Muscle of leg (tissue), 11 donors: ENCODE results near the gene DIRAS1. TPM values are rescaled to one million over a fixed set of nuclear protein-coding genes. Genes with fewer than 3 reads are reported as not detected.
"Not testable (repeated sequence)": the region's sequence is repeated elsewhere in the genome, so short reads cannot be mapped to it uniquely, and the experiment has no call there.

Source experiments
- DNase-seq: peaks from one replicate; pipeline ENCODE4 v3.0.0; 2013
- H3K27ac ChIP-seq: one replicate; pipeline ENCODE4 v1.5.1; 2013; ENCODE audit warnings: mild to moderate bottlenecking, low read length, control low read depth
- H3K27me3 ChIP-seq: one replicate; pipeline ENCODE4 v1.6.1; 2013; ENCODE audit warnings: low read length; ENCODE audit not compliant: control insufficient read depth, insufficient read depth
- H3K36me3 ChIP-seq: one replicate; pipeline ENCODE4 v1.6.1; 2013; ENCODE audit warnings: low read length; ENCODE audit not compliant: control insufficient read depth, insufficient read depth
- H3K4me1 ChIP-seq: one replicate; pipeline ENCODE4 v1.6.1; 2013; ENCODE audit warnings: low read length; ENCODE audit not compliant: control insufficient read depth, insufficient read depth
- H3K4me3 ChIP-seq: one replicate; pipeline ENCODE4 v1.5.1; 2013; ENCODE audit warnings: low read length, control low read depth
- H3K9me3 ChIP-seq: replicated peaks from 2 replicates; pipeline ENCODE4 v1.6.1; 2013; ENCODE audit warnings: low read depth, low read length; ENCODE audit not compliant: control insufficient read depth
- WGBS: methylation state at CpG from one replicate; pipeline ENCODE4 v1.1.5; 2013; ENCODE audit warnings: missing lambda C conversion rate; ENCODE audit not compliant: insufficient coverage; 5-methylcytosine and 5-hydroxymethylcytosine counted together
- polyA plus RNA-seq, 8 donors: library from polyadenylated mRNA; unstranded; fragments of 120-200 nt; gene quantifications; one replicate each; pipeline versions ENCODE4 v1.2.1 to v1.2.3, GENCODE V29; 2013; ENCODE audit warnings: inconsistent platforms in 1 of 8, low replicate concordance in 1 of 8; ENCODE audit not compliant: insufficient read length in 8 of 8, insufficient read depth in 1 of 8
- total RNA-seq: library from RNA; stranded (reverse); fragments of 120-200 nt; gene quantifications from one replicate; pipeline ENCODE4 v1.2.4, GENCODE V29; 2013

DIRAS1 gene
- total and polyA plus RNA-seq, 9 donors, result 0.84 to 4.9 (median 2.6) TPM

DNA sequence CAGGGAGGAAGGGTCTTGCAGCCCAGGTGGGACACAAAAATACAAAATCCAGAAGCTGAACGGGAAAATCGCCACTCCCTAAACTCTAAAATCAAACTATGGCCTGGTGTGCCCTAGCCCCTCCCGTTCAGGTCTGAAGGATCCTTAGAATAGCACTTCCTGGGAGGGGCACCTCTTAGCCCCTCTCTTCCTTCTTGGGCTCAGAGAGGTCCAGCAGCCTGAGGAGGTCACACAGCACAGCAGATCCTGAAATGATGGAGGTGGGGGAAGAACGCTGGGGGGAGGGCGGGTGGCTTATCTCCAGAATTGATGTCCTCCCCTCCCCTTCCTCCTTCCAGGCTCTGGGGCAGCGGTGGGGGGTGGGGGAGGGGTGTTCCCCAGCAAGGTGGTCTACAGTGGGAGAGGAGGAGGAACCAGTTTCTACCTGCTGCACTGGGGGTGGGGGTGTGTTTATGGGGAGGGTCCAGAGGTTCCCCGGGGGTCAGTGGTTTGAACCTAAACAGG is 1.9 kb downstream of the DIRAS1 start:
- H3K27me3 ChIP-seq, result peaks cover 21% of the 10 kb centered on the region
- no CpG with 5 or more reads among the region's 7 CpGs for whole genome bisulfite sequencing

DNA sequence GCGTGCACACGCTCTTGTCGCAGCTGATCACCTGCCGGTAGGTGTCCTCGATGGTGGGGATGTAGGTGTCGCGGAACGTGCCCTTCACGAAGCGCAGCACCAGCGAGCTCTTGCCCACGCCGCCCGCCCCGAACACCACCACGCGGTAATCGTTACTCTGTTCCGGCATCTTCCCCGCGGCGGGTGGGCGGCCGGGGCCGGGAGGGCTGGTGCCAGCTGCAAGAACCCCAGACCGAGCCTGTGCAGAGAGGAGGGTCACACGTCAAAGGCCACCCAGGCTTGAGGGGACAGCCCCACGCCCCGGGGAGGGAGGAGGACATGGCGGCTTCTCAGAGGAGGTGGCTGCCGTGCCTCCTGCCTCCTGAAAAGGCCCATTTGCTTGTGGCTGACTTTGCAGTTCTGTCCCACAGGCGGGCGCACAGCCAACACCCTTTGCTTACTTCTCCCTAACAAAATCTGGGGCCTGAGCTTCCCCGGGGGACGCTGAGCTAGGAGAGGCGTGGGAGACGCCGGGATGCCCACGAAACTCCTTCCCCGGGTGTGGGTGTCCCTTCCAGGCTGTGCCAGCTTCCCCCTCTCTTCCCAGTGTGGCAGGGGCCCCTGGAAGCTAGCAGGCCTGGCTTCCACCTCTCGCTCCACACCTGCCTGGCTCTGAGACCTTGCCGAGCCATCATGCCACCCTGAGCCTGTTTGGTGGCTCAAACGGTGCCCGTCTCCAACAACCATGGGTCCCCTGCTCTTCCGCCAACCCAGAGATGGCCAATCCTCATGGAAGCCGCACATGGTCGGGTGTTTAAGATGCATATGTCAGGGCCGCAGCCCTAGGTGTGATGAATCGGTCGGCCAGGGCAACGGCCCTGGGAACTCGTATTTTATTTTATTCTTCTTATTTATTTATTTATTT is 3.3 kb downstream of the DIRAS1 start:
- Histone ChIP-seq H3K36me3 (no peaks in the 10 kb centered on the region), H3K9me3 (peaks cover 8% of the 10 kb centered on the region), H3K27ac (no peak overlapping the region), H3K4me3 (no peak overlapping the region), H3K4me1 (peaks cover 24% of the 10 kb centered on the region), H3K27me3 (peaks cover 21% of the 10 kb centered on the region)
- 76% methylated on average over 43 of the region's 52 CpGs for WGBS
- no peak for DNase-seq

More for the DNA sequence above, 1.9 kb downstream of the DIRAS1 start:
- peaks cover 32% of the 10 kb centered on the region for H3K4me1 ChIP-seq
- no peak for DNase-seq
- no peaks in the 10 kb centered on the region for H3K36me3 ChIP-seq
- H3K4me3 ChIP-seq, result no peak overlapping the region
- H3K9me3 ChIP-seq, result peaks cover 8% of the 10 kb centered on the region
- H3K27ac ChIP-seq, result no peak overlapping the region

DNA sequence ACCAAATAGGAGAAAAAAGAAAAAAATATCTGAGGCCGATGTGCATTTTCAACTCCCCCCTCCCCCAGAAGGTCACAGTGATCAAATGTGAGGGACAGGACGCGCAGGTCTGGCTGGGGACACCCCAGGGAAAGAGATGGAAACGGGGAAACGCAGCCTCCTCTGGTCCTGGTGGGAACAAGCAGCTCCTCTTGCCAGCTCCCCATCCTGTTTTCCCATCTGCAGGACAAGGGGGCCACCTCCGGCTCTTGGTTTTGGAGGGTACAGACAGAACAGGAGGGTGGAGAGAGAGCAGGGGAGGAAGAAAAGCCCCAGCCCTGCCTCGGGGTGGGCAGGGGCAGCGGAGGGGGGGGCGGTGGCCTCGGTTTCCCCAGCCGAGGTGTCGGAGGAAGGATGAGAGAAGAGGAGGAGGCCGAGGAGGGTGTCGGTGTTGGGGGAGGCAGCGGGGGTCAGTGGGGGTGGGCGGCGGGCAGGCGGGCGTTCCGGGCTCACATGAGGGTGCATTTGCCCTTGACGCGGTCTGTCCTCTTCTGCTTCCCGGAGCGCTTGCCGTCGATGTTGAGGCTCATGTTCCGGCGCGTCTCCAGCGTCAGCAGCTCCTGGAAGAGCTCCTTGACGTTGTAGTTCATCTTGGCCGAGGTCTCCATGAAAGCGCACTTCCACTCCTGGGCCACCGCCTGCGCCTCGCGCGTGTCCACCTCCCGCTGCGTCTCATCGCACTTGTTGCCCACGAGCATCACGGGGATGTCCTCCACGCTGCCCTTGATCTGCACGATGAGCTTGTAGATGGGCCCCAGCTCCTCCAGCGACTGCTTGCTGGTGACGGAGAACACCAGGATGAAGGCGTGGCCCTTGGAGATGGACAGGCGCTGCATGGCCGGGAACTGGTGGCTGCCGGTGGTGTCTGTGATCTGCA is 4.2 kb downstream of the DIRAS1 start:
- H3K4me3 ChIP-seq, result no peak overlapping the region
- no peak for DNase-seq
- peaks cover 8% of the 10 kb centered on the region for H3K9me3 ChIP-seq
- no peak overlapping the region for H3K27ac ChIP-seq
- peaks cover 12% of the 10 kb centered on the region for H3K27me3 ChIP-seq
- whole genome bisulfite sequencing, result 85% methylated on average over 44 of the region's 51 CpGs
- H3K4me1 ChIP-seq, result peaks cover 17% of the 10 kb centered on the region
- H3K36me3 ChIP-seq, result no peaks in the 10 kb centered on the region

DNA sequence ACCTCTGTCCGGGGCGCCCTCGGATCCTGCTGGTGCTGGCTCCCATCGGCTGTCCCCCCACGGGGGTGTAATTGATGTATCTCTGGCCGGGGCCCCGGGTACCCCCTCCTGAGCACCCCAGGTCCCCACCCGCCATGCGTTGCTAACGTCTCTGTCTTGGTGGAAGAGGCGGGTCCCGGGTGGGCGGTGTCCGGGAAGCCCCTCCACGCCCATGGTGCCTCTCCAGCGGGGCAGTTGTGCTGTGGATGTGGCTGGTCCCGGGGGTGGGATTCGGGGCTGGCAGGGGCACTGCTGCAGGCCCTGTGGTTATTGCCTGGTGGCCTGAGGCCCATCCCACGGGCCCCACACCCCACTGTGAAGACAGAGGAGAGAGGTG is 4.9 kb downstream of the DIRAS1 start:
- no peaks in the 10 kb centered on the region for H3K36me3 ChIP-seq
- peaks cover 8% of the 10 kb centered on the region for H3K9me3 ChIP-seq
- no peak for DNase-seq
- H3K4me1 ChIP-seq, result peaks cover 11% of the 10 kb centered on the region
- H3K27me3 ChIP-seq, result peaks cover 7% of the 10 kb centered on the region
- H3K4me3 ChIP-seq, result no peak overlapping the region
- H3K27ac ChIP-seq, result no peak overlapping the region
- 90% methylated on average over 17 of the region's 19 CpGs for WGBS

DNA sequence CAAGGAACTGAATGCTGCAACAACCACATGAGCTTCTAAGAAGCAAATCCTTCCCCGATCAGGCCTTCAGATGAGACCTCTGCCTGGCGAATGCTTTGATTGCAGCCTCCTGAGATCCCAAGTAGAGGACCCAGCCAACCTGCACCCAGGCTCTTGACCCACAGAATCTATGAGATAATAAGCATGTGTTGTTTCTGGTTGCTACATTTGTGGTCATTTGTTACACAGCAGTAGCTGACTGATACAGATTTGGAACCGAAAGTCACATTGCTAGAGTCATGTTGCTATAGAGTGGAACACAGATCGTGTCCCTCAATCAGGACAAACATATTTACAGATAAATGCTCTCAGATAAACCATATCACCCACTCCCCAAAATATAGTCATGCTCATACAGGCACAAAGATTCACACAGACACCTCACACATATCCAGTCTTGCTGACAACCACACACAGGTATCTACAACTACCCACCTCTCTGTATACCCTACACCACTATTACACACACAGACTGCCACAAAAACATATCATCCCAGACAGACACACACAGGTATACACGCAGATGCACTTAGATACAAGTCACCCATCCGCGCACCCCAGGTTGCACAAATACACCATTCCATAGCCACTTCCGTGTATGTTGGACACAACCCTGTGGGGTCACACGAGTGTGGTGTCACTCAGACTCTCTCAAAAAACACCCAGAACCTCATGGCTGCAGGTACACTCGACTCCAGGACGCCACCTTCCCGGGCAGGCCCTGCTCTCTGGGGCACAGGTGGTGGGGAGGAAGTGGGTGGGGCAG is 5.5 kb downstream of the DIRAS1 start:
- WGBS, result 95% methylated on average over 9 of the region's 12 CpGs
- Histone ChIP-seq H3K9me3 (peaks cover 8% of the 10 kb centered on the region), H3K27ac (no peak overlapping the region), H3K4me1 (peaks cover 10% of the 10 kb centered on the region), H3K27me3 (peaks cover 8% of the 10 kb centered on the region), H3K4me3 (no peak overlapping the region), H3K36me3 (no peaks in the 10 kb centered on the region)
- DNase-seq, result no peak

DNA sequence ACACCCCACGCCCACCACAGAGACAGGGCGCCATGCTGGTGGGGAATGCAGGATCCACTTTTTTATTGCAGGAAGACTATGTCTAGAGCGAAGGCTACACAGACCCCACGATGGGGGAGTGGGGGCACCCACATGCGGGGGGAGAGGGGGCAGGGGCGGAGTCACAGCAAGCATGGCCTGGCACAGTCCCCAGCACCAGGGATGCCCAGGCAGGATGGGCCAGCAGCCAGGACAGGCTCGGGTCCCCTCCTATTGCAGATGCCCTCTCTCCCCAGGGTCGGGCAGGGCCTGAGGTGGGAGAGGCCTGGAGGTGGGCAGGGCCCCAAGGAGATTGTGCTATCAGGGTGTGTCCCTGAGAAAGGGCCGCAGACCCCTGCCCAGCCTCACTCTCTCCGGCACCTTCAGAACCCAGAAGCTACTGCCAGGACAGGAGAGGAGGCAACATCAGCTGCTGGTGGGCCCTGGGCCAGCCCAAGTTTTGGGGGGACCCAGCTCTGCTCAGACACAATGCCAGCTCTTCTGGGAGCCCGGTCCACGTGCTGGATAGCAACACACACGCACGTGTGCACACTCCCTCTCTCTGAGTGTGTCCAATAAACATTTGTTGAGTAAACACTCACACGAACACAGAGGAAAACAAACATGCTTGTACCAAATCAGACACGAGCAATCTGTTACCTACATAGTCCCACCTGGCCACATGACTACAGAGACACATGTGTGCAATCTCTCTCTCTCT is 6.5 kb downstream of the DIRAS1 start:
- peaks cover 2% of the 10 kb centered on the region for H3K27me3 ChIP-seq
- H3K4me3 ChIP-seq, result no peak overlapping the region
- peaks cover 1% of the 10 kb centered on the region for H3K4me1 ChIP-seq
- DNase-seq, result no peak
- peaks cover 8% of the 10 kb centered on the region for H3K9me3 ChIP-seq
- no peak overlapping the region for H3K27ac ChIP-seq
- no peaks in the 10 kb centered on the region for H3K36me3 ChIP-seq
- WGBS, result 94% methylated on average over 10 of the region's 16 CpGs

DNA sequence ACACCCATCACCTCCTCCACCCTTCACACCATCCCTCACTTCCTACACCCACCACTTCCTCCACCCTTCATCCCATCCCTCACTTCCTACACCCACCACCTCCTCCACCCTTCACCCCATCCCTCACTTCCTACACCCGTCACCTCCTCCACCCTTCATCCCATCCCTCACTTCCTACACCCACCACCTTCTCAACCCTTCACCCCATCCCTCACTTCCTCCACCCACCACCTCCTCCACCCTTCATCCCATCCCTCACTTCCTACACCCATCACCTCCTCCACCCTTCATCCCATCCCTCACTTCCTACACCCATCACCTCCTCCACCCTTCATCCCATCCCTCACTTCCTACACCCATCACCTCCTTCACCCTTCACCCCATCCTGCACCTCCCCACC is 7.1 kb downstream of the DIRAS1 start:
- not testable (repeated sequence) for H3K9me3 ChIP-seq, H3K36me3 ChIP-seq, H3K27me3 ChIP-seq, H3K4me3 ChIP-seq, H3K4me1 ChIP-seq, DNase-seq, H3K27ac ChIP-seq
- WGBS, result 64% methylated on average over 1 of the region's 1 CpG

DNA sequence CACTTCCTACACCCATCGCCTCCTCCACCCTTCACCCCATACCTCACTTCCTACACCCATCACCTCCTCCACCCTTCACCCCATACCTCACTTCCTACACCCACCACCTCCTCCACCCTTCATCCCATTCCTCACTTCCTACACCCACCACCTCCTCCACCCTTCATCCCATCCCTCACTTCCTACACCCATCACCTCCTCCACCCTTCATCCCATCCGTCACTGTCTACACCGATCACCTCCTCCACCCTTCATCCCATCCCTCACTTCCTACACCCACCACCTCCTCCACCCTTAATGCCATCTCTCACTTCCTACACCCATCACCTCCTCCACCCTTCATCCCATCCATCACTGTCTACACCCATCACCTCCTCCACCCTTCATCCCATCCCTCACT is 8.0 kb downstream of the DIRAS1 start:
- not testable (repeated sequence) for H3K27me3 ChIP-seq, H3K4me3 ChIP-seq, H3K36me3 ChIP-seq, H3K27ac ChIP-seq, H3K4me1 ChIP-seq, H3K9me3 ChIP-seq, DNase-seq
- 86% methylated on average over 3 of the region's 3 CpGs for WGBS

DNA sequence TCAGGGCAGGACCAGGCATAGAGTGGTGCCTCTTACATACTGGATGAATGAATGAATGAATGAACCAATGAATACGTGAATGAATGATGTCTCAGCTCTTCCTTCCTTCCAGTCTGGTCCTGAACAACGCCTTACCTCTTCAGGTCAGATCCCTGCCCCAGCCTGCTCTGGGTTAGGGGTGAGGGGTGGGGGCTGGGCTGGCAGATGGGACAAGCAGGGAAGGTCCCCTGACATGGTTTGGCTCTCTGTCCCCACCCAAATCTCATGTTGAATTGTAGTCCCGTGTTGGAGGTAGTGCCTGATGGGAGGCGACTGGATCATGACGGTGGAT is 9.3 kb downstream of the DIRAS1 start:
- Histone ChIP-seq H3K9me3 (peaks cover 8% of the 10 kb centered on the region), H3K27me3 (peaks cover 2% of the 10 kb centered on the region), H3K4me1 (no peaks in the 10 kb centered on the region), H3K4me3 (no peak overlapping the region), H3K27ac (no peak overlapping the region), H3K36me3 (no peaks in the 10 kb centered on the region)
- no peak for DNase-seq
- 40% methylated on average over 2 of the region's 5 CpGs for WGBS
